Esophagus muscularis mucosa (tissue), 4 donors: ENCODE data around the gene AAGAB. TPM values are rescaled to one million over a fixed set of nuclear protein-coding genes. Genes with fewer than 3 reads are reported as not detected.
A peak's percentile ranks its signal among the peaks of the same experiment; 100 is the strongest.

Source experiments
- DNase-seq: peaks from one replicate; pipeline ENCODE4 v3.0.0-alpha.2; 2017; ENCODE audit errors: extremely low spot score
- H3K27ac ChIP-seq, 4 donors: fragments of 200-600 bp; sonication (generic); replicated peaks in 1 of 4; 1 replicate in 3 of 4; 2 replicates in 1 of 4; pipeline ENCODE4 v1.5.1; 2016 to 2019; ENCODE audit warnings: mild to moderate bottlenecking in 1 of 4
- H3K27me3 ChIP-seq, 4 donors: fragments of 200-600 bp; sonication (generic); one replicate each; pipeline versions ENCODE4 v1.5.1 to v1.6.0; 2016 to 2019
- H3K36me3 ChIP-seq, 4 donors: fragments of 200-600 bp; sonication (generic); one replicate each; pipeline ENCODE4 v1.5.1; 2016 to 2019
- H3K4me1 ChIP-seq, 4 donors: fragments of 200-600 bp; sonication (generic); one replicate each; pipeline ENCODE4 v1.5.1; 2016 to 2019
- H3K4me3 ChIP-seq, 4 donors: fragments of 200-600 bp; sonication (generic); 1 replicate in 2 of 4; 2 replicates in 2 of 4; pipeline ENCODE4 v1.5.1; 2016 to 2019; ENCODE audit warnings: mild to moderate bottlenecking in 4 of 4, moderate library complexity in 1 of 4
- H3K9me3 ChIP-seq, 4 donors: fragments of 200-600 bp; sonication (generic); 1 replicate in 3 of 4; 2 replicates in 1 of 4; pipeline ENCODE4 v1.5.1; 2016 to 2019
- EP300 ChIP-seq: sonication (generic); formaldehyde crosslinking; IDR thresholded peaks from one replicate; pipeline ENCODE4 v1.6.1; 2017; ENCODE audit warnings: antibody characterized with exemption
- POLR2A ChIP-seq: fragments of 450-650 bp; IDR thresholded peaks from one replicate; pipeline ENCODE4 v1.6.1; 2017; ENCODE audit warnings: antibody characterized with exemption, moderate library complexity, mild to moderate bottlenecking, low read depth
- POLR2AphosphoS5 ChIP-seq, 2 donors: sonication (generic); formaldehyde crosslinking; IDR thresholded peaks; one replicate each; pipeline ENCODE4 v1.6.1; 2017; ENCODE audit warnings: antibody characterized with exemption in 2 of 2
- WGBS: methylation state at CpG from one replicate; pipeline ENCODE4 v1.1.5; 2018; 5-methylcytosine and 5-hydroxymethylcytosine counted together
- intact Hi-C: fragments of 100-400 bp; cut with DNase I; formaldehyde crosslinking; loops from one replicate; pipeline ENCODE4 v1.15.1; 2023
- total RNA-seq, 4 donors: library from RNA; depleted of rRNA; stranded (reverse); fragments of >200 nt; gene quantifications; one replicate each; pipeline versions ENCODE4 v1.1.0 to v1.2.1, GENCODE V29; 2016
- TF ChIP-seq, protein P1 (sequence below), 3 experiments: fragments of 200-600 bp in 2 of 3; fragments of 450-650 bp in 1 of 3; sonication (generic) in 2 of 3; IDR thresholded peaks; one replicate each; pipeline ENCODE4 v1.5.1; 2017 to 2019; ENCODE audit warnings: antibody characterized with exemption in 3 of 3, mild to moderate bottlenecking in 2 of 3, moderate library complexity in 1 of 3

AAGAB gene
- total RNA-seq, 4 donors from 2014 or later, result 21.3 to 37.8 (median 29.0) TPM

DNA sequence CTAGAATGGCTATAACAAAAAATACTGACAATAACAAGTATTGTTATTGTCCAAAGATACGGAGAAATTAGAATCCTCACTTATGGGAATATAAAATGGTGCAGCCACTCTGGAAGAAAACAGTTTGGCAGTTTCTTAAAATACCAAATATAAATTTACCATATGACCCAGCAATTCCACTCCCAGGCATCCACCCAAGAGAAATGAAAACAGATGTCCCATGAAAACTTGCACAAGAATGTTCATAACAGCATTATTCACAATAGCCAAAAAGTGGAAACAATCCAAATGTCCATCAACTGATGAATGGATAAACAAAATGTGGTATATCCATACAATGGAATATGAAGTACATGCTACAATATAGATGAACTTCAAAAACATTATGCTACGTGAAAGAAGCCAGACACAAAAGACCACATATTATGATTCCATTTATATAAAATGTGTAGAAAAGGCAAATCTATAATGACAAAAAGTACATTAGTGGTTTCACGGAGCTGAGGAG is 9.4 kb downstream of the AAGAB start:
- intact Hi-C loops, result loop anchor here (10.0 kb wide), 1 partner anchor 190 kb away; no protein-coding TSS in a partner anchor
- Histone ChIP-seq H3K4me3 (no peak overlapping the region), H3K9me3 (no peaks in the 10 kb centered on the region), H3K4me1 (peaks cover 0 to 36% (median 13%) of the 10 kb centered on the region in 4 donors), H3K27me3 (no peaks in the 10 kb centered on the region), H3K27ac (no peak overlapping the region), H3K36me3 (peaks cover 0 to 7% (median 4%) of the 10 kb centered on the region in 4 donors)
- DNase-seq, result no peak
- TF ChIP-seq POLR2A (no peak), POLR2AphosphoS5 (IDR thresholded peaks at IDR 0.05) (no peak), EP300 (no peak)
- TF ChIP-seq, protein P1, sequence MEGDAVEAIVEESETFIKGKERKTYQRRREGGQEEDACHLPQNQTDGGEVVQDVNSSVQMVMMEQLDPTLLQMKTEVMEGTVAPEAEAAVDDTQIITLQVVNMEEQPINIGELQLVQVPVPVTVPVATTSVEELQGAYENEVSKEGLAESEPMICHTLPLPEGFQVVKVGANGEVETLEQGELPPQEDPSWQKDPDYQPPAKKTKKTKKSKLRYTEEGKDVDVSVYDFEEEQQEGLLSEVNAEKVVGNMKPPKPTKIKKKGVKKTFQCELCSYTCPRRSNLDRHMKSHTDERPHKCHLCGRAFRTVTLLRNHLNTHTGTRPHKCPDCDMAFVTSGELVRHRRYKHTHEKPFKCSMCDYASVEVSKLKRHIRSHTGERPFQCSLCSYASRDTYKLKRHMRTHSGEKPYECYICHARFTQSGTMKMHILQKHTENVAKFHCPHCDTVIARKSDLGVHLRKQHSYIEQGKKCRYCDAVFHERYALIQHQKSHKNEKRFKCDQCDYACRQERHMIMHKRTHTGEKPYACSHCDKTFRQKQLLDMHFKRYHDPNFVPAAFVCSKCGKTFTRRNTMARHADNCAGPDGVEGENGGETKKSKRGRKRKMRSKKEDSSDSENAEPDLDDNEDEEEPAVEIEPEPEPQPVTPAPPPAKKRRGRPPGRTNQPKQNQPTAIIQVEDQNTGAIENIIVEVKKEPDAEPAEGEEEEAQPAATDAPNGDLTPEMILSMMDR (IDR thresholded peaks at IDR 0.05), result no peak
- WGBS, result 85% methylated on average over 3 of the region's 3 CpGs

DNA sequence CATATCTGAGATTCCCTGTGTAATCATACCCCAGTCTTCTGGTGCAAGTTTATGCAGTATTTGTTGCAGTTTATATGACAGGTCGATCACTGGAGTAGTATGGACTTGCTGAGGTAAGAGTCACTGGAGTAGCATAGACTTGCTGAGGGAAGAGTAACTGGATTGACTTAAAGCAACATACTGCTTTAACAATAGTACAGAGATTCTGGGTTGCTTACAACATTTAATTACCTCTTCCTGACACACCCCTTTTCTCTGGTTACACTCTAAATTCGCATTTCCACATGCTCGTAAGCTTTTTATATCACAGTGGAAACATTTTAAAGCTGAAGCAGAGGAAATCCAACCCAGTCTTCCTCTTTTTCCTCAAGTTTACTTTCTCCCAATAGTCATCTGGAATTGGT is 11.8 kb downstream of the AAGAB start:
- intact Hi-C loops, result loop anchor here (10.0 kb wide), 1 partner anchor 192 kb away; no protein-coding TSS in a partner anchor
- TF ChIP-seq POLR2AphosphoS5 (IDR thresholded peaks at IDR 0.05), result no peak
- TF ChIP-seq, protein P1 (IDR thresholded peaks at IDR 0.05), result no peak
- TF ChIP-seq EP300, result no peak
- TF ChIP-seq POLR2A, result no peak
- Histone ChIP-seq H3K36me3 (peaks cover 0 to 7% (median 4%) of the 10 kb centered on the region in 4 donors), H3K4me1 (peaks cover 0 to 33% (median 17%) of the 10 kb centered on the region in 4 donors), H3K27me3 (no peaks in the 10 kb centered on the region), H3K4me3 (no peak overlapping the region), H3K9me3 (no peaks in the 10 kb centered on the region), H3K27ac (no peak overlapping the region)
- DNase-seq, result no peak
- WGBS, result 59% methylated on average over 3 of the region's 3 CpGs

DNA sequence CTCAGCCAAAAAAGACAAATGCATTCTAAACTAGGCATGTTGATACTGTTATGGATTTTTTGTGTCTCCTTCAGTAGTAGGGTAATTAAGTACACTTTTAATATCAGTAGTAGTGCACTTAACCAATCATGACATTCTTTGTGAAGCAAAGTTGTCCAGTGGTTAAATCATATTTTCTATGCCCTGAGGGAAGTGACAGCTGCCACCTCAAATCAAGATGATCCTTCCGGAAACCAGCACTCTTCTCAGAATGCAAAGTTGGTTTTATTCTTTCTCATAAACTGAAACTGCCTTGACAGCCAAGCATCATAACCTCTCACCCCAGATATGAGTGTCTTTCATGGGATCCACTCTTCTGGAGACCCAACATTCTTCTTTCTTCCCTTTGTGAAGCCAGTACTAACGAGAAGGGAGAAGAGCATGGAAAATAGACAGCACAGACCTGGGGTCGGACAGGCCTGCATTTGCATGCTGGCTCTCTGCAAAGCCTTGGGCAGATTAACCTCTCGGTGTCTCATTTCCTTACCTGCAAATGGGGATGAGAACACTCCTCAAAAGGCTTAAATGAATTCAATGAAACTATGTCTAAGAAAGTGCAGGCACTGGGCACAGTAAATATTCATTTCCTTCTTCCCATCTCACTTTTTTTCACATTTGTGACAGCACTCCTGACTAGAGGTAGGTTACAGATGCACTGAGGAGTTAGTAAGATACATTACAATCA is 13.2 kb downstream of the AAGAB start:
- Histone ChIP-seq H3K4me1 (peaks cover 0 to 33% (median 17%) of the 10 kb centered on the region in 4 donors), H3K36me3 (peaks cover 0 to 7% (median 0%) of the 10 kb centered on the region in 4 donors), H3K27ac (no peak overlapping the region), H3K4me3 (no peak overlapping the region), H3K27me3 (no peaks in the 10 kb centered on the region), H3K9me3 (no peaks in the 10 kb centered on the region)
- no peak for DNase-seq
- intact Hi-C loops, result loop anchor here (10.0 kb wide), 1 partner anchor 194 kb away; no protein-coding TSS in a partner anchor
- TF ChIP-seq, protein P1 (IDR thresholded peaks at IDR 0.05), result no peak
- TF ChIP-seq POLR2AphosphoS5 (IDR thresholded peaks at IDR 0.05) (no peak), POLR2A (no peak)
- WGBS, result 84% methylated on average over 4 of the region's 4 CpGs

DNA sequence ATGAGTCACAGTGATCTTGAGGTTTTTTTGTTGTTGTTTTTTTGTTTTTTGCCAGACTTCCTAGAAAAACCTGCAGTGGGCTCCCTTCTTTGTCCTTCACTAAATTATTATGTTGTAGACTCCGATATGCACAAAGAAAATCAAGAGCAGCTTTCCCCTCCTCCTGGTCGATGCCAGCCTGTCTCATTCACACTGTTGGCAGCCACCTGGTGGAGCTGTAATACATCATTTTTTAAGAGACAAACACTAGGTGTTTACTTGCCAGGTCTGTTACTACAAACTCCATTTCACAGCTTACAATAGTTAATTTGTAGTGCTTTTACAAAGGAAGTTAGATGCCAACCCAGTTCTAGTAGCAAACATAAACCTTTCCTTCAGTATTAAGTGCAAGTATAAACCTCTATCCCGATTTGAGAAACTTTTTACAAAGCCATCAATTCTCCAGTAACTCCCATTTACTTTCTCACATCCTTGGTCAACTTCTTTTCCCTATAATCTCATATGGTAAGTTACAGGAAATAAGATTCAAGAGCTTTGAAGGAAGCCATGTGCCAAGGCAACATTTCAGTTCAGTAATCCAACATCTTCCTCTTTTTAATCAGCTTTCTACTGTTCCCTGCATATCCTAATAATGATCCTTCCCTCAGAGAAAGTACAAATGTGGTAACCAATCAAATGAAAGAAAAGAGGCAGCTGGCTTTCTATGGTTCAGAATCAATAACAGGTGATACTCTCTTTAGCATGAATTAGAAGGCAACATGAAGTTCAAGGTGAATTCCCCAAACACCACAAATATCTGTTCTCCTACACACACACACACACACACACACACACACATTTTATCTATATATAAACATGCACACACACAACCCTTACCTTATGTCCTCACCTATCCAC is 14.0 kb downstream of the AAGAB start:
- H3K4me1 ChIP-seq, result peaks cover 0 to 33% (median 17%) of the 10 kb centered on the region in 4 donors
- no peak for DNase-seq
- H3K4me3 ChIP-seq, result no peak overlapping the region
- no peaks in the 10 kb centered on the region for H3K27me3 ChIP-seq
- H3K36me3 ChIP-seq, result peaks cover 0 to 4% (median 2%) of the 10 kb centered on the region in 4 donors
- H3K27ac ChIP-seq, result no peak overlapping the region
- H3K9me3 ChIP-seq, result no peaks in the 10 kb centered on the region
- TF ChIP-seq, protein P1 (IDR thresholded peaks at IDR 0.05), result peak in 1 of 3 experiments; percentile 19
- no peak for TF ChIP-seq EP300
- TF ChIP-seq POLR2A, result no peak
- TF ChIP-seq POLR2AphosphoS5 (IDR thresholded peaks at IDR 0.05), result no peak
- 67% methylated on average over 3 of the region's 3 CpGs for WGBS
- intact Hi-C loops, result loop anchor here (10.0 kb wide), 1 partner anchor 194 kb away; no protein-coding TSS in a partner anchor
